HepG2 (cell line): Measurements from ENCODE around the gene RNF213. TPM values are rescaled to one million over a fixed set of nuclear protein-coding genes. Genes with fewer than 3 reads are reported as not detected.

Experiments used
- ATF7 ChIP-seq, 2 experiments: fragments of 450-650 bp in 1 of 2; sonication (generic) in 1 of 2; formaldehyde crosslinking in 1 of 2; IDR thresholded peaks; 2 replicates each; pipeline versions ENCODE4 v1.4.0 to v1.6.1; 2016 to 2020; ENCODE audit warnings: antibody characterized with exemption in 1 of 2, mild to moderate bottlenecking in 1 of 2, missing genetic modification reagents in 1 of 2
- FOXA3 ChIP-seq: IDR thresholded peaks from 2 replicates; pipeline ENCODE4 v1.6.1; 2016; ENCODE audit warnings: missing genetic modification reagents, missing compliant biosample characterization
- GABPA ChIP-seq, 2 experiments: IDR thresholded peaks; 2 replicates each; pipeline ENCODE4 v1.6.1; 2011 to 2016; ENCODE audit warnings: low read depth in 2 of 2, low read length in 1 of 2, missing biosample characterization in 1 of 2, missing genetic modification characterization in 1 of 2
- KDM5B ChIP-seq: sonication (generic); formaldehyde crosslinking; IDR thresholded peaks from 2 replicates; pipeline ENCODE4 v1.4.0; 2020; ENCODE audit warnings: missing genetic modification reagents, mild to moderate bottlenecking, borderline replicate concordance
- KMT2A ChIP-seq: sonication (generic); formaldehyde crosslinking; IDR thresholded peaks from 2 replicates; pipeline ENCODE4 v1.4.0; 2020; ENCODE audit warnings: missing genetic modification reagents
- MAF1 ChIP-seq: sonication (generic); formaldehyde crosslinking; IDR thresholded peaks from 2 replicates; pipeline ENCODE4 v1.5.0; 2020; ENCODE audit warnings: missing genetic modification reagents, borderline replicate concordance
- MAZ ChIP-seq, 2 experiments: sonication (generic) in 1 of 2; formaldehyde crosslinking in 1 of 2; IDR thresholded peaks; 2 replicates each; pipeline versions ENCODE4 v1.5.0 to v1.6.1; 2012 to 2020; ENCODE audit warnings: low read depth in 2 of 2, mild to moderate bottlenecking in 2 of 2, borderline replicate concordance in 1 of 2, improper control_type of control experiment in 1 of 2, low read length in 1 of 2, missing genetic modification reagents in 1 of 2, moderate library complexity in 1 of 2
- MED13 ChIP-seq: sonication (generic); formaldehyde crosslinking; IDR thresholded peaks from 2 replicates; pipeline ENCODE4 v1.5.0; 2020; ENCODE audit warnings: missing genetic modification reagents
- NFYB ChIP-seq: sonication (generic); formaldehyde crosslinking; IDR thresholded peaks from 2 replicates; pipeline ENCODE4 v1.4.0; 2020; ENCODE audit warnings: missing genetic modification reagents
- POLR2G ChIP-seq: fragments of 200-400 bp; formaldehyde crosslinking; IDR thresholded peaks from 2 replicates; pipeline ENCODE4 v1.6.1; 2018; ENCODE audit warnings: mild to moderate bottlenecking, low read depth, low read length, moderate library complexity
- SALL2 ChIP-seq: sonication (generic); formaldehyde crosslinking; IDR thresholded peaks from 2 replicates; pipeline ENCODE4 v1.8.1; 2023; ENCODE audit warnings: mild to moderate bottlenecking, missing genetic modification reagents, inconsistent platforms
- SKI ChIP-seq: fragments of 450-650 bp; IDR thresholded peaks from one replicate; pipeline ENCODE4 v1.6.1; 2018; ENCODE audit warnings: mild to moderate bottlenecking; ENCODE audit not compliant: partially characterized antibody
- SP5 ChIP-seq: IDR thresholded peaks from 2 replicates; pipeline ENCODE4 v1.6.1; 2016; ENCODE audit warnings: low read depth, borderline replicate concordance
- TBL1XR1 ChIP-seq: fragments of 150-350 bp; IDR thresholded peaks from 2 replicates; pipeline ENCODE4 v1.6.1; 2014; ENCODE audit warnings: borderline replicate concordance, low read length; ENCODE audit not compliant: partially characterized antibody
- ZNF329 ChIP-seq: sonication (generic); formaldehyde crosslinking; IDR thresholded peaks from 2 replicates; pipeline ENCODE4 v1.9.0; 2021; ENCODE audit warnings: low read depth, mild to moderate bottlenecking, missing genetic modification reagents
- ZNF564 ChIP-seq: sonication (generic); formaldehyde crosslinking; IDR thresholded peaks from 2 replicates; pipeline ENCODE4 v1.8.1; 2023; ENCODE audit warnings: mild to moderate bottlenecking, missing genetic modification reagents
- ZNF678 ChIP-seq: sonication (generic); formaldehyde crosslinking; IDR thresholded peaks from 2 replicates; pipeline ENCODE4 v1.4.0; 2020; ENCODE audit warnings: mild to moderate bottlenecking, missing genetic modification reagents
- ZNF710 ChIP-seq: sonication (generic); formaldehyde crosslinking; IDR thresholded peaks from 2 replicates; pipeline ENCODE4 v1.5.0; 2020; ENCODE audit warnings: mild to moderate bottlenecking, missing genetic modification reagents, borderline replicate concordance
- ZNF782 ChIP-seq: sonication (generic); formaldehyde crosslinking; IDR thresholded peaks from 2 replicates; pipeline ENCODE4 v1.4.0; 2020; ENCODE audit warnings: missing genetic modification reagents, mild to moderate bottlenecking, borderline replicate concordance
- ZNF883 ChIP-seq: sonication (generic); formaldehyde crosslinking; IDR thresholded peaks from 2 replicates; pipeline ENCODE4 v1.5.1; 2020; ENCODE audit warnings: mild to moderate bottlenecking, missing genetic modification reagents; ENCODE audit errors: not compliant biosample characterization
- ZSCAN20 ChIP-seq: sonication (generic); formaldehyde crosslinking; IDR thresholded peaks from 2 replicates; pipeline ENCODE4 v1.4.0; 2020; ENCODE audit warnings: missing genetic modification reagents, mild to moderate bottlenecking, borderline replicate concordance
- polyA plus RNA-seq, 8 experiments: library from polyadenylated mRNA; depleted of rRNA in 3 of 8; stranded (reverse) in 7 of 8; unstranded in 1 of 8; fragments of >200 nt; fragmentation: Illumina TruSeq in 4 of 8; extraction: Trizol in 4 of 8; gene quantifications; 2 replicates each; pipeline versions ENCODE4 v1.2.1 to v1.2.3, GENCODE V29; 2011 to 2016; ENCODE audit warnings: low read depth in 4 of 8, missing spikeins in 1 of 8, mixed read lengths in 1 of 8; ENCODE audit not compliant: insufficient read depth in 1 of 8
- total RNA-seq, 5 experiments: library from RNA; depleted of rRNA; stranded (reverse); fragments of >200 nt; fragmentation: Illumina TruSeq; extraction: Trizol; gene quantifications; 2 replicates each; pipeline ENCODE4 v1.2.3, GENCODE V29; 2016; ENCODE audit warnings: low read depth in 1 of 5
- TF ChIP-seq, protein P1 (sequence below): sonication (generic); formaldehyde crosslinking; IDR thresholded peaks from 2 replicates; pipeline ENCODE4 v1.4.0; 2020; ENCODE audit warnings: low read depth, mild to moderate bottlenecking, missing genetic modification reagents
- TF ChIP-seq, protein P2 (sequence below): sonication (generic); formaldehyde crosslinking; IDR thresholded peaks from 2 replicates; pipeline ENCODE4 v1.8.0; 2022; ENCODE audit warnings: mild to moderate bottlenecking, missing genetic modification reagents, borderline replicate concordance
- TF ChIP-seq, protein P3 (sequence below): sonication (generic); formaldehyde crosslinking; IDR thresholded peaks from 2 replicates; pipeline ENCODE4 v1.5.0; 2020; ENCODE audit warnings: missing genetic modification reagents

RNF213 gene
- total and polyA plus RNA-seq, 2 of the 13 experiments (the other 11 are each of a cell fraction or from before 2014, with no cell fraction given) = 38.6 to 38.7 TPM

GRCh38 chr17:80260791-80261158 lies at the start of gene RNF213 (continued):
- TF ChIP-seq, protein P1, sequence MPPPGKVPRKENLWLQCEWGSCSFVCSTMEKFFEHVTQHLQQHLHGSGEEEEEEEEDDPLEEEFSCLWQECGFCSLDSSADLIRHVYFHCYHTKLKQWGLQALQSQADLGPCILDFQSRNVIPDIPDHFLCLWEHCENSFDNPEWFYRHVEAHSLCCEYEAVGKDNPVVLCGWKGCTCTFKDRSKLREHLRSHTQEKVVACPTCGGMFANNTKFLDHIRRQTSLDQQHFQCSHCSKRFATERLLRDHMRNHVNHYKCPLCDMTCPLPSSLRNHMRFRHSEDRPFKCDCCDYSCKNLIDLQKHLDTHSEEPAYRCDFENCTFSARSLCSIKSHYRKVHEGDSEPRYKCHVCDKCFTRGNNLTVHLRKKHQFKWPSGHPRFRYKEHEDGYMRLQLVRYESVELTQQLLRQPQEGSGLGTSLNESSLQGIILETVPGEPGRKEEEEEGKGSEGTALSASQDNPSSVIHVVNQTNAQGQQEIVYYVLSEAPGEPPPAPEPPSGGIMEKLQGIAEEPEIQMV (CRISPR knock-in tag) = no peak
- no peak for TF ChIP-seq KDM5B
- no peak for TF ChIP-seq FOXA3 (CRISPR knock-in tag)
- TF ChIP-seq ATF7 (IDR thresholded peaks at IDR 0.05) = no peak
- no peak for TF ChIP-seq ATF7 (CRISPR knock-in tag; IDR thresholded peaks at IDR 0.05)
- TF ChIP-seq POLR2G = peak; percentile 13; the same call in 1 of the 2 replicates
- TF ChIP-seq SKI = peak; percentile 39
- TF ChIP-seq ZNF329 (CRISPR knock-in tag) = 0 out of 2 replicates have a peak, but pooled peaks have one; percentile 8
- no peak for TF ChIP-seq MED13 (CRISPR knock-in tag)
- no peak for TF ChIP-seq SP5 (CRISPR knock-in tag)
- 0 out of 2 replicates have a peak, but pooled peaks have one; percentile 46 for TF ChIP-seq MAZ (IDR thresholded peaks at IDR 0.05; ENCODE audit: borderline replicate concordance, low read depth, low read length)
- TF ChIP-seq MAZ (CRISPR knock-in tag; IDR thresholded peaks at IDR 0.05; ENCODE audit: low read depth) = no peak
- TF ChIP-seq KMT2A (CRISPR knock-in tag) = no peak
- no peak for TF ChIP-seq SALL2 (CRISPR knock-in tag)
- TF ChIP-seq ZNF564 (CRISPR knock-in tag) = no peak; the same call in 1 of the 2 replicates
- TF ChIP-seq NFYB (CRISPR knock-in tag) = no peak
- TF ChIP-seq ZNF710 = no peak
- no peak for TF ChIP-seq ZNF678 (CRISPR knock-in tag)
- no peak for TF ChIP-seq TBL1XR1
- no peak for TF ChIP-seq ZNF782 (CRISPR knock-in tag)
- no peak for TF ChIP-seq MAF1 (CRISPR knock-in tag)
- TF ChIP-seq, protein P2, sequence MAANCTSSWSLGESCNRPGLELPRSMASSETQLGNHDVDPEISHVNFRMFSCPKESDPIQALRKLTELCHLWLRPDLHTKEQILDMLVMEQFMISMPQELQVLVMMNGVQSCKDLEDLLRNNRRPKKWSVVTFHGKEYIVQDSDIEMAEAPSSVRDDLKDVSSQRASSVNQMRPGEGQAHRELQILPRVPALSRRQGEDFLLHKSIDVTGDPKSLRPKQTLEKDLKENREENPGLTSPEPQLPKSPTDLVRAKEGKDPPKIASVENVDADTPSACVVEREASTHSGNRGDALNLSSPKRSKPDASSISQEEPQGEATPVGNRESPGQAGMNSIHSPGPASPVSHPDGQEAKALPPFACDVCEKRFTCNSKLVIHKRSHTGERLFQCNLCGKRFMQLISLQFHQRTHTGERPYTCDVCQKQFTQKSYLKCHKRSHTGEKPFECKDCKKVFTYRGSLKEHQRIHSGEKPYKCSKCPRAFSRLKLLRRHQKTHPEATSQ (CRISPR knock-in tag) = no peak
- TF ChIP-seq ZNF883 (CRISPR knock-in tag) = no peak
- no peak for TF ChIP-seq GABPA (IDR thresholded peaks at IDR 0.05; ENCODE audit: low read depth, low read length)
- TF ChIP-seq GABPA (CRISPR knock-in tag; IDR thresholded peaks at IDR 0.05; ENCODE audit: low read depth) = no peak
- no peak; the same call in none of the 2 replicates for TF ChIP-seq ZSCAN20 (CRISPR knock-in tag)
- TF ChIP-seq, protein P3, sequence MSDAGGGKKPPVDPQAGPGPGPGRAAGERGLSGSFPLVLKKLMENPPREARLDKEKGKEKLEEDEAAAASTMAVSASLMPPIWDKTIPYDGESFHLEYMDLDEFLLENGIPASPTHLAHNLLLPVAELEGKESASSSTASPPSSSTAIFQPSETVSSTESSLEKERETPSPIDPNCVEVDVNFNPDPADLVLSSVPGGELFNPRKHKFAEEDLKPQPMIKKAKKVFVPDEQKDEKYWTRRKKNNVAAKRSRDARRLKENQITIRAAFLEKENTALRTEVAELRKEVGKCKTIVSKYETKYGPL (CRISPR knock-in tag) = no peak
